C4-2B (cell line): ENCODE data around the gene ULK1.

ENCODE experiments used
- H3K27ac ChIP-seq: fragments of 450-650 bp; 2 replicates; pipeline ENCODE4 v1.5.1; 2017
- ZFX ChIP-seq: fragments of 450-650 bp; IDR thresholded peaks from 2 replicates; pipeline ENCODE4 v1.6.1; 2017
- TF ChIP-seq, protein P1 (sequence below): fragments of 450-650 bp; conservative IDR thresholded peaks from 2 replicates; pipeline ENCODE4 v1.5.1; 2017; ENCODE audit warnings: mild to moderate bottlenecking

Gene ULK1

DNA sequence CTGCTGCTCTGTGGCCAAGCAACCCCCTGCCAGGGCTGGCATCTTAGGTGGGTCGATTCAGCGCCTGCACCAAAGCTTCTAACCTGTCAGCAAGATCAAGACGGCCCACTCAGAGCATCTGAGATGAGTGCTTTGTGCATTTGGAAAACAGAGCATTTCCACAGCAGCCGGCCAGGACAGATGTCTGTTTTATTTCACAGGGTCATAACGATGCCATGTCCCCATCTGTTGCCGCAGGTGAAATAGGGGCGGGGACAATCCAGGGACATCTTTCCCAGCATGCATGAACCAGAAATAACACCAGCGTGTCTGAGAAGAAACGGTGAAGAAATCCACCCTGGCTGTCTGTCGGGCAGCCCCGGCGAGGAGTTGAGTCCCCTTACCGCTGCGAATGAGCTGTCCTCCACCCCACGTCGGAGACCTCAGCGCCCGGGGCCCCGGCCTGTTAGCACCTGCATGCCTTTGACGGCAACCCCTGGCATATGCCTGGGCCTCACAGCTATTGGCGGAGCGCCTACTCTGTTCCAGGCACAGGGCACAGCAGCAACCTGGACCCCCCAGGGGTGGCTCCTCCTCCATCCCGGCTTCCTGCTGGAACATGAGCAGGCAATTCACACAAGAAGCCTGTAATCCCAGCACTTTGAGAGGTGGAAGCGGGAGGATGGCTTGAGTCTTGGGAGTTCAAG is 30.6 kb upstream of the ULK1 start:
- TF ChIP-seq, protein P1, sequence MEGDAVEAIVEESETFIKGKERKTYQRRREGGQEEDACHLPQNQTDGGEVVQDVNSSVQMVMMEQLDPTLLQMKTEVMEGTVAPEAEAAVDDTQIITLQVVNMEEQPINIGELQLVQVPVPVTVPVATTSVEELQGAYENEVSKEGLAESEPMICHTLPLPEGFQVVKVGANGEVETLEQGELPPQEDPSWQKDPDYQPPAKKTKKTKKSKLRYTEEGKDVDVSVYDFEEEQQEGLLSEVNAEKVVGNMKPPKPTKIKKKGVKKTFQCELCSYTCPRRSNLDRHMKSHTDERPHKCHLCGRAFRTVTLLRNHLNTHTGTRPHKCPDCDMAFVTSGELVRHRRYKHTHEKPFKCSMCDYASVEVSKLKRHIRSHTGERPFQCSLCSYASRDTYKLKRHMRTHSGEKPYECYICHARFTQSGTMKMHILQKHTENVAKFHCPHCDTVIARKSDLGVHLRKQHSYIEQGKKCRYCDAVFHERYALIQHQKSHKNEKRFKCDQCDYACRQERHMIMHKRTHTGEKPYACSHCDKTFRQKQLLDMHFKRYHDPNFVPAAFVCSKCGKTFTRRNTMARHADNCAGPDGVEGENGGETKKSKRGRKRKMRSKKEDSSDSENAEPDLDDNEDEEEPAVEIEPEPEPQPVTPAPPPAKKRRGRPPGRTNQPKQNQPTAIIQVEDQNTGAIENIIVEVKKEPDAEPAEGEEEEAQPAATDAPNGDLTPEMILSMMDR: no peak
- no peak for TF ChIP-seq ZFX
- no peak overlapping the region for H3K27ac ChIP-seq

DNA sequence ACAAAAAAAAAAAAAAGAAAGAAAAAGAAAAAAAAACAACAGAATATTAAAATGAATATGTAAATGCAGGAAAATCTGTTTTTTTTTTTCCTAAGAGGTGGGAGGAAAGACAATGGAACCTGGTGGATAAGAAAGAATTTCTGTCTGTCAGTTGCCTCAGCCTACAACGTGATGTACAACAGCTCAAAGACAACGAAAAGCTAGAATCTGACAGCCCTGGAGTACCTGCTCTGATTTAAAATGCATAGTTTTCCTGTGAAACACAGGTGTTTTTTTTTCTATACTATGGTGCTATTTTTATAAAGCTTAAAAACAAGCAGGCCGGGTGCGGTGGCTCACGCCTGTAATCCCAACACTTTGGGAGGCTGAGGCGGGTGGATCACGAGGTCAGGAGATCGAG is 30.0 kb upstream of the ULK1 start:
- no peak overlapping the region for H3K27ac ChIP-seq
- TF ChIP-seq, protein P1: no peak
- TF ChIP-seq ZFX: no peak

DNA sequence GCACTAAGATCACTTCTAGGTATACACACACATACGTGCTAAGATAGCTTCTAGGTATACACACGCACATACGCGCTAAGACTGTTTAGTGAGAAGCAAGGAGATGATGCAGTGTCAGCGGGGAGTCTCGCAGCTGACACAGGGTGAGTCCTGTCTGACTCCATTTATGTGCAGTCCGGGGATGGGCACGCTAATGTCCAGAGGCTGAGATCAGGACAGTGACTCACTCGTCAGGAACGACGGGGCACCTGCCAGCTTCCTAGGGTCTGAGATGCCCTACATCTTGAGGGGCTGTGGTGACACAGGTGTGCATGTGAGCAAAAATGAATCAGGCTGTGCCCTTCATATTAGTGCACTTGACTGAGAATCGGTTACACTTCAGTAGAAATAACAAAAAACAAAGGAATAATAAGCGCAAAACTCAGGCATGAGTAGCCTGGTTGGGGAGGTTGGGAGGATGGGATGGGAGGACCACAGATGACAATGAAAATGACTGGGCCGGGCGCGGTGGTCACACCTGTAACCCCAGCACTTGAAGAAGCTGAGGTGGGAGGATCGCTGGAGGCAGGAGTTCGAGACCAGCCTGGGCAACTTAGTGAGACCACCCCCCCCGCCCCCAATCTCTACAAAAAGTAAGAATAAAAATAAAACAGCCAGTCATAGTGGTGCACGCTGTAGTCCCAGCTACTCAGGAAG is 29.1 kb upstream of the ULK1 start:
- no peak overlapping the region for H3K27ac ChIP-seq
- no peak for TF ChIP-seq ZFX
- TF ChIP-seq, protein P1: no peak

DNA sequence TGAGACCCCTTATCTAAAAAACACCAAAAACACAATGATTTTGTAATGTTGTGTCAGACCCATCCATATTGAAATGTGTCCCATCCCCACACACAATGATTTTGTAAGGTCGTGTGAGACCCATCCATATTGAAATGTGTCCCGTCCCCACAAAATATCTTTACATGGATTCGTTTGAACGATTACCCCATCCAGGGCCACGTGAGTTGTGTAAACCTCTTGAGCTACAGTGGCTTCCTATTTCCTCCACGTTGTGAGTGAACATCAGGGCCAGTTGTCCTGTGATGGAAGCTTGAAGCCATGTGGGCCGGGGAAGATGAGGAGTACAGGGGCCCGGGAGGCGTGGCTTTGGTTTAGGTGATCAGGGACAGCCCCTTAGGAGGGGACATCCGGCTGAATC is 27.0 kb upstream of the ULK1 start:
- no peak for TF ChIP-seq ZFX
- TF ChIP-seq, protein P1: no peak
- H3K27ac ChIP-seq: no peak overlapping the region

DNA sequence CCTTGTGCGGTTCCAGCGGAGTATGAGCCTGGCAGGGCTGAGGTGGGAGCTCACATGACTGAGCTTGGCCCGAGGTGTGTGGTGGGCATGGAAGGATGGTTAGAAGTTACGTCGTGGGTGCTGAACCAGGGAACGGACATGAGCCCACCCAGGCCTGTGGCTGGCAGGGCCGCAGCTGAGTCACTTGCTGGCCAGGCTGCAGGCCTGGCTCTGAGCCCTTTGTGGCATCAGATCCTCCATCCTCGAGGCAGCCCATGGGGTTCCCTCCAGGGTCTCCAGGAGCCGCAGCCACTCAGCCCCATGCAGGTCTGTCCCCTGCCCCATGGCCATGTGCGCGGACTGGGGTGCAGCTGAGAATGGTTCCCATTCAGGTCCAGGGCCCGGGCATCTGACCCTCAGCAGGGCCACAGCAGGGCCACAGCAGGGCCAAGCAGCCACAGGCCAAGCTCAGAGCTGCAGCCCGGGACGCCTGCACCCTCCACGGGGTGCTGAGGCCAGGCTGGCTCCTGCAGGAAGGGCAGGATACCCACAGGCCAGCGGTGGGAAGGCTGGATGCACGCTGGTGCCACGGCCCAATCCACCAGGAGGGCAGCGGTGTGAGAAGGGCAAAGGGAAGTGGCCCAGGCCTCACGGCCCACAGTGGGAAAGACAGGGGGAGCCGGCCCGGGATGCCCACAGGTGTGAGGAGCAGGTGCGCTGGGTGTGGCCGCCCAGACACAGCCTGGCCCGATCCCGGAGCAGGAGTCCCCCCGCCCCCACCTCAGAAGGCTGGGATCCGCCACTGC is 26.3 kb upstream of the ULK1 start:
- H3K27ac ChIP-seq: no peak overlapping the region
- TF ChIP-seq ZFX: no peak
- TF ChIP-seq, protein P1: no peak

DNA sequence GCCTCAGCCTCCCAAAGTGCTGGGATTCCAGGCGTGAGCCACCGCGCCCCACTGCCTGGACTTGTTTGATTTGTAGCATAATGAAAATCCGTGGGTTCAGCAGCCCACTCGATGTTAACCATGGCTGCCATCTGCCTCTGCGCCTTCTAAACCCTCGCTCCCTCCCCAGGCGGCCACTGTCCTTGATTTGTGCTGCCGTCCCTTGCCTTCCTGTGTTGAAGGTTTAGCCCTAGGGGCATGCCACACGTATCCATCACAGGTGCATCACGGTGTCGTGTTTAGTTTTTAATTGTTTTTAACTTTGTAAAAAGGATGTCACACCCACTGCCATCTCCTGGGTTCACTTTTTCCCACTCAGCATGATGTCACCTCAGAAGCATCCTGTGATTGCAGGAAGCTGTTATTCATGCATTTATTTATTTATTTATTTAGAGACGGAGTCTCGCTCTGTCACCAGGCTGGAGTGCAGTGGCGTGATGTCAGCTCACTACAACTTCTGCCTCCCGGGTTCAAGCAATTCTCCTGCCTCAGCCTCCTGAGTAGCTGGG is 24.5 kb upstream of the ULK1 start:
- no peak overlapping the region for H3K27ac ChIP-seq
- no peak for TF ChIP-seq ZFX
- TF ChIP-seq, protein P1: no peak
